Ovary (tissue), 9 donors: ENCODE data around the gene MIEN1. TPM values are rescaled to one million over a fixed set of nuclear protein-coding genes. Genes with fewer than 3 reads are reported as not detected.
"Not testable (repeated sequence)": the region's sequence is repeated elsewhere in the genome, so short reads cannot be mapped to it uniquely, and the experiment has no call there.

Source experiments
- DNase-seq, 5 donors: peaks; one replicate each; pipeline ENCODE4 v3.0.0-alpha.2; 2019 to 2020
- H3K27ac ChIP-seq, 2 donors: fragments of 200-600 bp; one replicate each; pipeline versions ENCODE4 v1.5.1 to v1.8.0; 2019 to 2022
- H3K27me3 ChIP-seq: fragments of 200-600 bp; one replicate; pipeline ENCODE4 v1.8.0; 2022
- H3K36me3 ChIP-seq: fragments of 200-600 bp; sonication (generic); one replicate; pipeline ENCODE4 v1.5.1; 2019
- H3K4me1 ChIP-seq: one replicate; pipeline ENCODE4 v1.8.1; 2013; ENCODE audit warnings: mild to moderate bottlenecking, moderate library complexity; ENCODE audit not compliant: insufficient read depth
- H3K4me3 ChIP-seq: fragments of 200-600 bp; sonication (generic); one replicate; pipeline ENCODE4 v1.5.1; 2017
- H3K9me3 ChIP-seq, 2 donors: fragments of 200-600 bp in 1 of 2; sonication (generic) in 1 of 2; one replicate each; pipeline versions ENCODE4 v1.5.1 to v1.8.1; 2013 to 2019; ENCODE audit warnings: mild to moderate bottlenecking in 1 of 2, moderate library complexity in 1 of 2
- EP300 ChIP-seq: sonication (generic); formaldehyde crosslinking; IDR thresholded peaks from one replicate; pipeline ENCODE4 v1.6.1; 2017; ENCODE audit warnings: antibody characterized with exemption
- POLR2A ChIP-seq: fragments of 450-650 bp; IDR thresholded peaks from one replicate; pipeline ENCODE4 v1.6.1; 2017; ENCODE audit warnings: antibody characterized with exemption, mild to moderate bottlenecking, moderate library complexity
- WGBS, 3 donors: extraction: QIAGEN DNeasy Blood & Tissue Kit in 1 of 3; methylation state at CpG; one replicate each; pipeline versions ENCODE4 v1.1.5 to v1.1.7; 2013 to 2017; 5-methylcytosine and 5-hydroxymethylcytosine counted together
- intact Hi-C, 4 donors: fragments of 100-400 bp; cut with DNase I; formaldehyde crosslinking; loops; one replicate each; pipeline versions ENCODE4 v1.11.0 to v1.15.1; 2022 to 2023
- polyA plus RNA-seq, 2 donors: library from polyadenylated mRNA; stranded (reverse); fragments of 200-250 nt in 1 of 2; fragments of 350-450 nt in 1 of 2; fragmentation: Illumina TruSeq in 1 of 2; extraction: RNeasy Lipid Tissue Mini Kit (QIAGEN cat#74804) in 1 of 2; gene quantifications; one replicate each; pipeline ENCODE4 v1.2.3, GENCODE V29; 2013 to 2014
- total RNA-seq, 7 donors: library from RNA; depleted of rRNA in 2 of 7; stranded (reverse); fragments of >200 nt in 2 of 7; fragmentation: NEBNext Ultra II Directional in 3 of 7; extraction: Animal tissue kit (Norgen Biotek cat#: 25700) in 3 of 7; gene quantifications; one replicate each; pipeline versions ENCODE4 v1.1.0 to v1.2.4, GENCODE V29; 2016 to 2023
- TF ChIP-seq, protein P1 (sequence below), 3 donors: fragments of 450-650 bp in 2 of 3; fragments of 200-600 bp in 1 of 3; IDR thresholded peaks; one replicate each; pipeline versions ENCODE4 v1.5.1 to v1.8.0; 2016 to 2022; ENCODE audit warnings: antibody characterized with exemption in 3 of 3, mild to moderate bottlenecking in 1 of 3
- donor health status: DM: no; HTN: no; CAD: no; lungs with moderate emphysema.
- donor health status: DM: no; HTN: no; CAD: no.
- donor health status: Bipolar disorder and iron deficiency.
- donor health status: DM: yes; HTN: yes; CAD: no.
- donor health status: DM: no; HTN: no; CAD: no.
- donor health status: DM: yes; HTN: yes; CAD: no.

The MIEN1 gene
- total and polyA plus RNA-seq, 9 donors: 20.2 to 64.9 (median 25.5) TPM

DNA sequence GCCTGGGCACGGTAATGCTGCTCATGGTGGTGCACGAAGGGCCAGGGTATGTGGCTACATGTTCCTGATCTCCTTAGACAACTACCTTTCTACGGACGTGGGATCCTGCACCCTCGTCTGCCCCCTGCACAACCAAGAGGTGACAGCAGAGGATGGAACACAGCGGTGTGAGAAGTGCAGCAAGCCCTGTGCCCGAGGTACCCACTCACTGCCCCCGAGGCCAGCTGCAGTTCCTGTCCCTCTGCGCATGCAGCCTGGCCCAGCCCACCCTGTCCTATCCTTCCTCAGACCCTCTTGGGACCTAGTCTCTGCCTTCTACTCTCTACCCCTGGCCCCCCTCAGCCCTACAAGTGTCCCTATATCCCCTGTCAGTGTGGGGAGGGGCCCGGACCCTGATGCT, 18.5 kb downstream of the MIEN1 start:
- H3K36me3 ChIP-seq: no peaks in the 10 kb centered on the region
- H3K27me3 ChIP-seq: no peaks in the 10 kb centered on the region
- no peak overlapping the region for H3K4me3 ChIP-seq
- no peaks in the 10 kb centered on the region for H3K9me3 ChIP-seq
- TF ChIP-seq POLR2A (no peak), EP300 (no peak)
- TF ChIP-seq, protein P1, sequence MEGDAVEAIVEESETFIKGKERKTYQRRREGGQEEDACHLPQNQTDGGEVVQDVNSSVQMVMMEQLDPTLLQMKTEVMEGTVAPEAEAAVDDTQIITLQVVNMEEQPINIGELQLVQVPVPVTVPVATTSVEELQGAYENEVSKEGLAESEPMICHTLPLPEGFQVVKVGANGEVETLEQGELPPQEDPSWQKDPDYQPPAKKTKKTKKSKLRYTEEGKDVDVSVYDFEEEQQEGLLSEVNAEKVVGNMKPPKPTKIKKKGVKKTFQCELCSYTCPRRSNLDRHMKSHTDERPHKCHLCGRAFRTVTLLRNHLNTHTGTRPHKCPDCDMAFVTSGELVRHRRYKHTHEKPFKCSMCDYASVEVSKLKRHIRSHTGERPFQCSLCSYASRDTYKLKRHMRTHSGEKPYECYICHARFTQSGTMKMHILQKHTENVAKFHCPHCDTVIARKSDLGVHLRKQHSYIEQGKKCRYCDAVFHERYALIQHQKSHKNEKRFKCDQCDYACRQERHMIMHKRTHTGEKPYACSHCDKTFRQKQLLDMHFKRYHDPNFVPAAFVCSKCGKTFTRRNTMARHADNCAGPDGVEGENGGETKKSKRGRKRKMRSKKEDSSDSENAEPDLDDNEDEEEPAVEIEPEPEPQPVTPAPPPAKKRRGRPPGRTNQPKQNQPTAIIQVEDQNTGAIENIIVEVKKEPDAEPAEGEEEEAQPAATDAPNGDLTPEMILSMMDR (IDR thresholded peaks at IDR 0.05): no peak
- intact Hi-C loops: no loop called here
- WGBS, 3 donors: 89 to 93% (median 91%) methylated on average over 10 of the region's 10 CpGs
- H3K4me1 ChIP-seq: no peaks in the 10 kb centered on the region
- no peak overlapping the region for H3K27ac ChIP-seq
- no peak for DNase-seq

DNA sequence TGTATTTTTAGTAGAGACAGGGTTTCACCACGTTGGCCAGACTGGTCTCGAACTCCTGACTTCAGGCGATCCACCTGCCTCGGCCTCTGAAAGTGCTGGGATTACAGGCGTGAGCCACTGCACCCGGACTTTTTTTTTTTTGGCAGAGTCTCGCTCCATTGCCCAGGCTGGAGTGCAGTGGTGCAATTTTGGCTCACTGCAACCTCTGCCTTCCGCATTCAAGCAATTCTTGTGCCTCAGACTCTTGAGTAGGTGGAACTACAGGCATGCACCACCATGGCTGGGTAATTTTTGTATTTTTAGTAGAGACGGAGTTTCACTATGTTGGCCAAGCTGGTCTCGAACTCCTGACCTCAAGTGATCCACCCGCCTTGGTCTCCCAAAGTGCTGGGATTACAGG, 19.3 kb downstream of the MIEN1 start:
- H3K9me3 ChIP-seq, H3K36me3 ChIP-seq, H3K27ac ChIP-seq, H3K4me3 ChIP-seq, intact Hi-C loops, DNase-seq, H3K4me1 ChIP-seq, H3K27me3 ChIP-seq: not testable (repeated sequence)
- WGBS, 3 donors: 90 to 93% (median 90%) methylated on average over 11 of the region's 11 CpGs

DNA sequence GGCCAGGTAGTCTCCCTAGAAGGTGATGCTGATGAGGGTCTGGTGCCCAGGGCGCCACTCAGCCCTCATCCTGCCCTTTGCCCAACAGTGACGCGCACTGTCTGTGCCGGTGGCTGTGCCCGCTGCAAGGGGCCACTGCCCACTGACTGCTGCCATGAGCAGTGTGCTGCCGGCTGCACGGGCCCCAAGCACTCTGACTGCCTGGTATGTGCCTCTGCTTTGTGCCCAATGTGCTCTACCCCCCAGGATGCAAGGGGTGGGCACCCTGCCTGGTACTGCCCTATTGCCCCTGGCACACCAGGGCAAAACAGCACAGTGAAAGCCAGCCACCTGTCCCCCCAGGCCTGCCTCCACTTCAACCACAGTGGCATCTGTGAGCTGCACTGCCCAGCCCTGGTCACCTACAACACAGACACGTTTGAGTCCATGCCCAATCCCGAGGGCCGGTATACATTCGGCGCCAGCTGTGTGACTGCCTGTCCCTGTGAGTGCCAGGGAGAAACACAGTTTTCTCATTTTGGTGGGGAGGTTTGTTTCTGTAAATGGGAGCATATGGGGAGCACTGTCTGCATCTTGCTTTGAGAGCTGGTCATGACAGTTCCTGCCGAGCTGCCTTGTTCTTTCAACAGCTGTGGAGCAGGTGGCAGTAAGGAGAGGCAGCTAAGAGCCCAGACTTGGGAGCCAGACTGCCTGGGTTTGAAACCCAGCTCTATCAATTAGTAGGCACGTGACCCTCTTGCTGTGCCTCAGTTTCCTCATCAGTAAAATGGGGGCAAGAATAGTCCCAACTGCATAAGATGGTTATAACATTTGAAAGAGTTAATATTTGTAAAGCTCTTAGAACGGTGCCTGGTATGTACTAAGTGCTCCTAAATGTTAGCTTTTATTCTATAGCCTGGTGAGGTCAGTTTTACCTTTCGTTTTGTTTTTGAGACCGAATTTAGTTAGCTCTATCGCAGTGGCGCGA, 20.1 kb downstream of the MIEN1 start:
- H3K4me3 ChIP-seq: no peak overlapping the region
- H3K27ac ChIP-seq: no peak overlapping the region
- 87 to 92% (median 91%) methylated on average over 18 to 20 of the region's 20 CpGs for WGBS, 3 donors
- DNase-seq: no peak
- no peaks in the 10 kb centered on the region for H3K36me3 ChIP-seq
- H3K4me1 ChIP-seq: no peaks in the 10 kb centered on the region
- no peak for TF ChIP-seq POLR2A
- TF ChIP-seq EP300: no peak
- TF ChIP-seq, protein P1 (IDR thresholded peaks at IDR 0.05): no peak
- no peaks in the 10 kb centered on the region for H3K27me3 ChIP-seq
- H3K9me3 ChIP-seq: no peaks in the 10 kb centered on the region
- intact Hi-C loops: no loop called here

DNA sequence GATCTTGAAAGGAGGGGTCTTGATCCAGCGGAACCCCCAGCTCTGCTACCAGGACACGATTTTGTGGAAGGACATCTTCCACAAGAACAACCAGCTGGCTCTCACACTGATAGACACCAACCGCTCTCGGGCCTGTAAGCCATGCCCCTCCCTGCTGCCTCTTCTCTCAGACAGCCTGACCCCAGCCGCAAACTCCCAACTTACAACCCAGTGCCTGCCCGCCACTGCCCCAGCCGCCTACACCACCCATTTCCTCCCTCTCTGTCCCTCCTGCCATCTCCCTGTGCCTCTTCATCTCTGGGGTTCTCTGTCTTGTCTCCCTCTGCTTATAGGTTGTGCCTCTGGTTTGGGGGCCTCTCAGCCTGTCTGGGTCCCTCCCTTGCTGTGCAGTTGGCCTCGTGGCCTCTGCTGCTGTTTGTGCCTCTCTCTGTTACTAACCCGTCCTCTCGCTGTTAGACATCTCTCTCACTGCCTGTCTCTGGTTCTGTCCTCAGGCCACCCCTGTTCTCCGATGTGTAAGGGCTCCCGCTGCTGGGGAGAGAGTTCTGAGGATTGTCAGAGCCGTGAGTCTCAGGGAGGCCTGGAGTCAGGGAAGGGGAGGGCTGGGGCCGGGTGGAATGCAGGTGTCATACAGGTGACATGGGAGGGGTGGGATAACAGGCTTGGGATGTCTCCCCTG, 20.9 kb downstream of the MIEN1 start:
- H3K4me3 ChIP-seq: no peak overlapping the region
- H3K4me1 ChIP-seq: peaks cover 4% of the 10 kb centered on the region
- 83 to 87% (median 86%) methylated on average over 14 of the region's 14 CpGs for WGBS, 3 donors
- intact Hi-C loops: no loop called here
- H3K27me3 ChIP-seq: no peaks in the 10 kb centered on the region
- no peak overlapping the region for H3K27ac ChIP-seq
- no peak for DNase-seq
- TF ChIP-seq POLR2A: no peak
- TF ChIP-seq, protein P1 (IDR thresholded peaks at IDR 0.05): no peak
- TF ChIP-seq EP300: no peak
- H3K9me3 ChIP-seq: no peaks in the 10 kb centered on the region
- H3K36me3 ChIP-seq: no peaks in the 10 kb centered on the region

DNA sequence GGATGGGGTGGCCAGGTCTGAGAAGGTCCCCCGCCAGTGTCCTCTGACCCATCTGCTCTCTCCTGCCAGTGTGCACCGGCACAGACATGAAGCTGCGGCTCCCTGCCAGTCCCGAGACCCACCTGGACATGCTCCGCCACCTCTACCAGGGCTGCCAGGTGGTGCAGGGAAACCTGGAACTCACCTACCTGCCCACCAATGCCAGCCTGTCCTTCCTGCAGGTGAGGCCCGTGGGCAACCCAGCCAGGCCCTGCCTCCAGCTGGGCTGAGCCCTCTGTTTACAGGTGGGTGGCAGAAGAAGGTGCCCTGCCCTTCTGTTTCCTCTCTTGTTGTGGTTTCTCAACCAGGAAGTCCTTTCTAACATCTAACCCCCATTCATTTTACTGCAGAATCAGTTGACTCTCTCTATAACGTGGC, 23.4 kb downstream of the MIEN1 start:
- no peak overlapping the region for H3K27ac ChIP-seq
- 86 to 92% (median 88%) methylated on average over 7 of the region's 7 CpGs for WGBS, 3 donors
- DNase-seq: no peak
- TF ChIP-seq POLR2A (no peak), EP300 (no peak)
- TF ChIP-seq, protein P1 (IDR thresholded peaks at IDR 0.05): no peak
- peaks cover 4% of the 10 kb centered on the region for H3K4me1 ChIP-seq
- H3K4me3 ChIP-seq: no peak overlapping the region
- intact Hi-C loops: no loop called here
- no peaks in the 10 kb centered on the region for H3K9me3 ChIP-seq
- H3K27me3 ChIP-seq: no peaks in the 10 kb centered on the region
- H3K36me3 ChIP-seq: no peaks in the 10 kb centered on the region
